SK-N-SH (cell line): Measurements from ENCODE around the gene LCN9. TPM values are rescaled to one million over a fixed set of nuclear protein-coding genes. Genes with fewer than 3 reads are reported as not detected.
A peak's percentile ranks its signal among the peaks of the same experiment; 100 is the strongest.

Source experiments
- CTCF ChIA-PET: fragments of 300-600, 350-600 bp; formaldehyde crosslinking; extraction: SDS; loops from one replicate; lab custom pipeline; 2021; lab: Yijun Ruan, JAX
- POLR2A ChIA-PET: fragments of 350-600 bp; sonication (Branson Sonifier 250); formaldehyde crosslinking; extraction: SDS; loops from one replicate; lab custom pipeline; 2020; ENCODE audit warnings: antibody characterized with exemption, inconsistent platforms; lab: Yijun Ruan, JAX
- DNase-seq: peaks from one replicate; pipeline ENCODE4 v3.0.0; 2012
- H2AFZ ChIP-seq: fragments of 200-600 bp; sonication (generic); 2 replicates; pipeline ENCODE4 v1.8.1; 2016; ENCODE audit warnings: antibody characterized with exemption, mild to moderate bottlenecking, low read depth
- H3F3A ChIP-seq: fragments of 200-600 bp; sonication (generic); replicated peaks from 2 replicates; pipeline ENCODE3; 2016; ENCODE audit warnings: antibody characterized with exemption, mild to moderate bottlenecking; ENCODE audit not compliant: insufficient read depth
- H3K27ac ChIP-seq, 2 experiments: fragments of 200-500 bp in 1 of 2; fragments of 200-600 bp in 1 of 2; sonication (Bioruptor generic) in 1 of 2; sonication (generic), shearing (Covaris generic) in 1 of 2; 2 replicates each; pipeline versions ENCODE4 v1.5.1 to v1.6.1; 2014 to 2016; ENCODE audit warnings: low read depth in 2 of 2, inconsistent platforms in 1 of 2, low read length in 1 of 2, mild to moderate bottlenecking in 1 of 2, mixed read lengths in 1 of 2
- H3K27me3 ChIP-seq: fragments of 200-600 bp; sonication (generic), shearing (Covaris generic); 2 replicates; pipeline ENCODE4 v1.6.1; 2016; ENCODE audit warnings: mixed run types; ENCODE audit not compliant: insufficient read depth
- H3K36me3 ChIP-seq, 2 experiments: fragments of 200-500 bp in 1 of 2; fragments of 200-600 bp in 1 of 2; sonication (Bioruptor generic) in 1 of 2; sonication (generic) in 1 of 2; replicated peaks in 1 of 2; 2 replicates each; pipeline versions ENCODE3 to v1.5.1; 2014 to 2016; ENCODE audit warnings: low read length in 1 of 2, mild to moderate bottlenecking in 1 of 2; ENCODE audit not compliant: insufficient read depth in 2 of 2, control insufficient read depth in 1 of 2
- H3K4me1 ChIP-seq, 2 experiments: fragments of 200-500 bp in 1 of 2; fragments of 200-600 bp in 1 of 2; sonication (Bioruptor generic) in 1 of 2; sonication (generic), shearing (Covaris generic) in 1 of 2; 2 replicates each; pipeline versions ENCODE4 v1.5.1 to v1.6.1; 2014 to 2016; ENCODE audit warnings: low read depth in 1 of 2, low read length in 1 of 2, mixed run types in 1 of 2; ENCODE audit not compliant: insufficient read depth in 2 of 2, control insufficient read depth in 1 of 2
- H3K4me2 ChIP-seq: fragments of 200-600 bp; sonication (generic), shearing (Covaris generic); 2 replicates; pipeline ENCODE4 v1.6.1; 2017; ENCODE audit warnings: mixed run types
- H3K4me3 ChIP-seq, 2 experiments: fragments of 200-500 bp in 1 of 2; fragments of 200-600 bp in 1 of 2; sonication (Bioruptor generic) in 1 of 2; sonication (generic), shearing (Covaris generic) in 1 of 2; 2 replicates each; pipeline versions ENCODE4 v1.5.1 to v1.8.1; 2014 to 2016; ENCODE audit warnings: low read depth in 2 of 2, inconsistent platforms in 1 of 2, low read length in 1 of 2, mild to moderate bottlenecking in 1 of 2, mixed read lengths in 1 of 2, moderate library complexity in 1 of 2
- H3K79me2 ChIP-seq: fragments of 200-600 bp; sonication (generic); 2 replicates; pipeline ENCODE4 v1.8.1; 2017; ENCODE audit warnings: mild to moderate bottlenecking; ENCODE audit not compliant: insufficient read depth
- H3K9ac ChIP-seq: fragments of 200-600 bp; sonication (generic); 2 replicates; pipeline ENCODE4 v1.6.1; 2017; ENCODE audit warnings: mixed run types
- H3K9me2 ChIP-seq: fragments of 200-600 bp; sonication (generic); 2 replicates; pipeline ENCODE4 v1.6.1; 2017; ENCODE audit warnings: mixed run types
- H3K9me3 ChIP-seq: fragments of 200-600 bp; sonication (generic); 2 replicates; pipeline ENCODE4 v1.6.1; 2017; ENCODE audit warnings: mixed run types, mild to moderate bottlenecking, moderate library complexity
- H4K20me1 ChIP-seq: fragments of 200-600 bp; sonication (generic); 2 replicates; pipeline ENCODE4 v1.6.1; 2017; ENCODE audit warnings: mild to moderate bottlenecking, mixed run types; ENCODE audit not compliant: insufficient read depth
- ELF1 ChIP-seq: IDR thresholded peaks from 2 replicates; pipeline ENCODE4 v1.4.0; 2012
- FOSL2 ChIP-seq: IDR thresholded peaks from 2 replicates; pipeline ENCODE4 v1.4.0; 2012; ENCODE audit warnings: low read depth, mild to moderate bottlenecking, moderate library complexity, borderline replicate concordance
- FOXM1 ChIP-seq: IDR thresholded peaks from 2 replicates; pipeline ENCODE4 v1.4.0; 2012; ENCODE audit warnings: low read depth, mild to moderate bottlenecking
- GATA2 ChIP-seq: sonication (generic); formaldehyde crosslinking; IDR thresholded peaks from 2 replicates; pipeline ENCODE4 v1.5.0; 2020; ENCODE audit warnings: mild to moderate bottlenecking, missing genetic modification reagents
- IRF3 ChIP-seq: fragments of 150-350 bp; IDR thresholded peaks from 2 replicates; pipeline ENCODE4 v1.6.1; 2016; ENCODE audit warnings: mild to moderate bottlenecking, low read depth, low read length
- MAX ChIP-seq: IDR thresholded peaks from 2 replicates; pipeline ENCODE4 v1.4.0; 2012; ENCODE audit warnings: low read depth
- MEF2A ChIP-seq: IDR thresholded peaks from 2 replicates; pipeline ENCODE4 v1.4.0; 2012; ENCODE audit warnings: low read depth, borderline replicate concordance
- RAD21 ChIP-seq: IDR thresholded peaks from 2 replicates; pipeline ENCODE4 v1.6.1; 2012; ENCODE audit warnings: mild to moderate bottlenecking, low read length
- RCOR1 ChIP-seq: fragments of 150-350 bp; IDR thresholded peaks from 2 replicates; pipeline ENCODE4 v1.6.1; 2017; ENCODE audit warnings: antibody characterized with exemption, low read length
- RFX5 ChIP-seq: IDR thresholded peaks from 2 replicates; pipeline ENCODE4 v1.6.1; 2012; ENCODE audit warnings: mild to moderate bottlenecking, improper control_type of control experiment, low read length
- USF2 ChIP-seq: fragments of 150-350 bp; IDR thresholded peaks from 2 replicates; pipeline ENCODE4 v1.6.1; 2017; ENCODE audit warnings: antibody characterized with exemption, low read length, low read depth, borderline replicate concordance
- WGBS: methylation state at CpG from one replicate; pipeline ENCODE4 v1.1.6; 2017; ENCODE audit warnings: low lambda C conversion rate; 5-methylcytosine and 5-hydroxymethylcytosine counted together
- polyA plus RNA-seq, 3 experiments: library from polyadenylated mRNA; depleted of rRNA; stranded (reverse); fragments of >200 nt; gene quantifications; 2 replicates each; pipeline ENCODE4 v1.2.3, GENCODE V29; 2012
- TF ChIP-seq, protein P1 (sequence below): IDR thresholded peaks from 2 replicates; pipeline ENCODE4 v1.4.0; 2012; ENCODE audit warnings: low read depth, borderline replicate concordance
- TF ChIP-seq, protein P2 (sequence below): IDR thresholded peaks from 2 replicates; pipeline ENCODE4 v1.4.0; 2012; ENCODE audit warnings: low read depth, borderline replicate concordance
- TF ChIP-seq, protein P3 (sequence below): IDR thresholded peaks from 2 replicates; pipeline ENCODE4 v1.6.1; 2012; ENCODE audit warnings: mild to moderate bottlenecking, low read depth, low read length, moderate library complexity

The LCN9 gene
- not detected in 2 replicates for polyA plus RNA-seq (2012; rRNA removed)
- not detected in 2 replicates for polyA plus RNA-seq (2012; cell fraction: cytosol; rRNA removed)
- polyA plus RNA-seq (2012; cell fraction: nucleus; rRNA removed), result not detected in 2 replicates

DNA sequence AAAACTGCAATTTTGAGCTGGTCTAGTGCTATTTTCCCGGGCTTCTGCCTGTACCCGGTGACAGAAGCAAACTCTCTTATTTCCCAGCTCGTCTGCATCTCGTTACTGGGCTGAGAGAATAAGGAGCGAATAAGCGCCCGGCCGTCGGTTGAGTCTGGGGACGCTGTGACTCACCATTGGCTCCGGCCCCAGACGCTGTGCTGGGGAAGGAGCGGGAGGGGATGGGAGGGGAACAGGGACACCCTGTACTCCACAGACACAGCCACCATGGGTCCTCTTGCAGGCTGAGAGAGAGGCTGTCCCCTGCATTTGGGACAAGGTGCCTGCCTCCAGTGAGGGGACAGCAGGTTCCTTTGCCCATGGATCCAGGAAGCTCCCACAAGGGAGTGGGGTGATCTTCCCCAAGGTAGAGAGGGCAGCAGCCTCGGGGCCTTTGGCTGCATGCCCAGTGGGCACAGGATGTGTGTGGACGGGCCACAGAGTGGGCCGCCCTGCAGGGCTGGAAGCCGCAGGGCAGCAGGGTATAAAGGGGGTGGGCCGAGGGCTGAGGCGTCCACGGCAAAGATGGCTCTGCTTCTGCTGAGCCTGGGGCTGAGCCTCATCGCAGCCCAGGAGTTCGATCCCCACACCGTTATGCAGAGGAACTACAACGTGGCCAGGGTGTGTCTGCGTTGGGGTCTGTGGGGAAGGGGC, at the start of gene LCN9:
Gene LCN9, plus strand, starts transcription at position 552 of the 693 bp plus-strand sequence. Its CDS starts 13 bp downstream, at position 565.
- Histone ChIP-seq H3K4me1 (peaks cover 0 to 2% of the 10 kb centered on the region in 2 experiments; a peak in 1 of 4 replicates), H4K20me1 (no peaks in the 10 kb centered on the region), H3K27ac (no peak within 1 kb of the TSS), H3K27me3 (no peaks in the 10 kb centered on the region)
- no peak for TF ChIP-seq ELF1
- TF ChIP-seq, all 33 proteins: peak for 0
- Histone ChIP-seq H3K9me3 (no peaks in the 10 kb centered on the region), H3F3A (no peaks in the 10 kb centered on the region), H3K4me3 (no peak within 1 kb of the TSS), H3K79me2 (no peaks in the 10 kb centered on the region), H3K4me2 (no peak within 1 kb of the TSS), H3K36me3 (no peaks in the 10 kb centered on the region), H3K9me2 (no peaks in the 10 kb centered on the region), H2AFZ (no peak within 1 kb of the TSS), H3K9ac (no peak within 1 kb of the TSS)
- WGBS, result 48% methylated on average over 18 of the region's 25 CpGs
- DNase-seq, result peak; percentile 39
- POLR2A ChIA-PET, result no interaction called here
- CTCF ChIA-PET, result interaction anchor here (0.6 to 1.4 kb wide), 2 partner anchors 23 to 60 kb away, joined by 3 read pairs; no protein-coding TSS in a partner anchor

GRCh38 chr9:135613946-135614805, 48.9 kb upstream of the LCN9 start:
- Histone ChIP-seq H3K4me1 (peaks cover 0 to 9% of the 10 kb centered on the region in 2 experiments; a peak in 1 of 4 replicates), H3F3A (no peaks in the 10 kb centered on the region), H3K27me3 (no peaks in the 10 kb centered on the region), H3K4me3 (no peak overlapping the region), H4K20me1 (no peaks in the 10 kb centered on the region), H3K79me2 (no peaks in the 10 kb centered on the region), H3K27ac (no peak overlapping the region), H3K4me2 (no peak overlapping the region), H2AFZ (no peak overlapping the region), H3K9ac (no peak overlapping the region), H3K36me3 (no peaks in the 10 kb centered on the region), H3K9me3 (no peaks in the 10 kb centered on the region), H3K9me2 (no peaks in the 10 kb centered on the region)
- POLR2A ChIA-PET, result no interaction called here
- CTCF ChIA-PET, result interaction anchor here (0.6 to 4.6 kb wide), 3 partner anchors 11 to 172 kb away, joined by 3 to 44 read pairs (median 3); no protein-coding TSS in a partner anchor
- DNase-seq, result peak; percentile 39
- WGBS, result 75% methylated on average over 14 of the region's 34 CpGs
- TF ChIP-seq MAX (no peak), FOXM1 (no peak), RCOR1 (no peak), RFX5 (no peak), FOSL2 (no peak), IRF3 (no peak), GATA2 (CRISPR knock-in tag) (no peak), MEF2A (no peak), RAD21 (no peak), USF2 (no peak)
- TF ChIP-seq, protein P1, sequence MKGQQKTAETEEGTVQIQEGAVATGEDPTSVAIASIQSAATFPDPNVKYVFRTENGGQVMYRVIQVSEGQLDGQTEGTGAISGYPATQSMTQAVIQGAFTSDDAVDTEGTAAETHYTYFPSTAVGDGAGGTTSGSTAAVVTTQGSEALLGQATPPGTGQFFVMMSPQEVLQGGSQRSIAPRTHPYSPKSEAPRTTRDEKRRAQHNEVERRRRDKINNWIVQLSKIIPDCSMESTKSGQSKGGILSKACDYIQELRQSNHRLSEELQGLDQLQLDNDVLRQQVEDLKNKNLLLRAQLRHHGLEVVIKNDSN, result no peak
- TF ChIP-seq, protein P2, sequence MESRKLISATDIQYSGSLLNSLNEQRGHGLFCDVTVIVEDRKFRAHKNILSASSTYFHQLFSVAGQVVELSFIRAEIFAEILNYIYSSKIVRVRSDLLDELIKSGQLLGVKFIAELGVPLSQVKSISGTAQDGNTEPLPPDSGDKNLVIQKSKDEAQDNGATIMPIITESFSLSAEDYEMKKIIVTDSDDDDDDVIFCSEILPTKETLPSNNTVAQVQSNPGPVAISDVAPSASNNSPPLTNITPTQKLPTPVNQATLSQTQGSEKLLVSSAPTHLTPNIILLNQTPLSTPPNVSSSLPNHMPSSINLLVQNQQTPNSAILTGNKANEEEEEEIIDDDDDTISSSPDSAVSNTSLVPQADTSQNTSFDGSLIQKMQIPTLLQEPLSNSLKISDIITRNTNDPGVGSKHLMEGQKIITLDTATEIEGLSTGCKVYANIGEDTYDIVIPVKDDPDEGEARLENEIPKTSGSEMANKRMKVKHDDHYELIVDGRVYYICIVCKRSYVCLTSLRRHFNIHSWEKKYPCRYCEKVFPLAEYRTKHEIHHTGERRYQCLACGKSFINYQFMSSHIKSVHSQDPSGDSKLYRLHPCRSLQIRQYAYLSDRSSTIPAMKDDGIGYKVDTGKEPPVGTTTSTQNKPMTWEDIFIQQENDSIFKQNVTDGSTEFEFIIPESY, result no peak
- TF ChIP-seq, protein P3, sequence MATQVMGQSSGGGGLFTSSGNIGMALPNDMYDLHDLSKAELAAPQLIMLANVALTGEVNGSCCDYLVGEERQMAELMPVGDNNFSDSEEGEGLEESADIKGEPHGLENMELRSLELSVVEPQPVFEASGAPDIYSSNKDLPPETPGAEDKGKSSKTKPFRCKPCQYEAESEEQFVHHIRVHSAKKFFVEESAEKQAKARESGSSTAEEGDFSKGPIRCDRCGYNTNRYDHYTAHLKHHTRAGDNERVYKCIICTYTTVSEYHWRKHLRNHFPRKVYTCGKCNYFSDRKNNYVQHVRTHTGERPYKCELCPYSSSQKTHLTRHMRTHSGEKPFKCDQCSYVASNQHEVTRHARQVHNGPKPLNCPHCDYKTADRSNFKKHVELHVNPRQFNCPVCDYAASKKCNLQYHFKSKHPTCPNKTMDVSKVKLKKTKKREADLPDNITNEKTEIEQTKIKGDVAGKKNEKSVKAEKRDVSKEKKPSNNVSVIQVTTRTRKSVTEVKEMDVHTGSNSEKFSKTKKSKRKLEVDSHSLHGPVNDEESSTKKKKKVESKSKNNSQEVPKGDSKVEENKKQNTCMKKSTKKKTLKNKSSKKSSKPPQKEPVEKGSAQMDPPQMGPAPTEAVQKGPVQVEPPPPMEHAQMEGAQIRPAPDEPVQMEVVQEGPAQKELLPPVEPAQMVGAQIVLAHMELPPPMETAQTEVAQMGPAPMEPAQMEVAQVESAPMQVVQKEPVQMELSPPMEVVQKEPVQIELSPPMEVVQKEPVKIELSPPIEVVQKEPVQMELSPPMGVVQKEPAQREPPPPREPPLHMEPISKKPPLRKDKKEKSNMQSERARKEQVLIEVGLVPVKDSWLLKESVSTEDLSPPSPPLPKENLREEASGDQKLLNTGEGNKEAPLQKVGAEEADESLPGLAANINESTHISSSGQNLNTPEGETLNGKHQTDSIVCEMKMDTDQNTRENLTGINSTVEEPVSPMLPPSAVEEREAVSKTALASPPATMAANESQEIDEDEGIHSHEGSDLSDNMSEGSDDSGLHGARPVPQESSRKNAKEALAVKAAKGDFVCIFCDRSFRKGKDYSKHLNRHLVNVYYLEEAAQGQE, result no peak
